Mucosa of stomach (tissue), 1 donor: ENCODE data around the gene SH3BGRL2.

Experiments used
- H3K27me3 ChIP-seq: one replicate; pipeline ENCODE4 v1.7.0; 2013; ENCODE audit warnings: mild to moderate bottlenecking, low read length; ENCODE audit not compliant: control insufficient read depth, insufficient read depth
- H3K36me3 ChIP-seq: one replicate; pipeline ENCODE4 v1.7.0; 2013; ENCODE audit warnings: low read length; ENCODE audit not compliant: control insufficient read depth, insufficient read depth
- H3K4me1 ChIP-seq: one replicate; pipeline ENCODE4 v1.7.0; 2013; ENCODE audit warnings: mild to moderate bottlenecking, low read length; ENCODE audit not compliant: control insufficient read depth, insufficient read depth
- H3K4me3 ChIP-seq: one replicate; pipeline ENCODE4 v1.7.0; 2013; ENCODE audit warnings: low read length
- H3K9ac ChIP-seq: one replicate; pipeline ENCODE4 v1.7.0; 2013; ENCODE audit warnings: mild to moderate bottlenecking, low read length, moderate library complexity
- H3K9me3 ChIP-seq: one replicate; pipeline ENCODE4 v1.7.0; 2013; ENCODE audit warnings: mild to moderate bottlenecking, low read length, moderate library complexity; ENCODE audit not compliant: control insufficient read depth
- donor health status: Pancreatic carcinoma.

The SH3BGRL2 gene

DNA sequence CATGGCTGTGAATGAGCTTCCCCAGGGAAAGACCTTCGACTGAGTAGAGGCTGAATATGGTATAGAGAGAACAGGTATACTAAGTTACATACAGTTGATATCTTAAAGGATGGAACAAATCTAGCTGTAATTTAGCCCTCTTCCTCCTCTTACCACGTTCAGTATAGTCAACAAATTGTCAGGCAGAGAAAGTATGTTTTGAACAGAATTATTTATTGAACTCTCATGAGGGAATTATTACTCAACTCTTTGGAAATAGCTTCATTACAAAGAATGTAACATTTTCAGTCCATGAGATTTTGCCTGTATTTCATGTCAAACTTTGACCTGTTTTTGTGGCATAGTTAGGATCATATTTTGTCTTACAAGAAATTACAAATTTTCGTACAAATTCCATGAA is 63.0 kb downstream of the SH3BGRL2 start:
- no peak overlapping the region for H3K4me3 ChIP-seq
- H3K27me3 ChIP-seq: no peaks in the 10 kb centered on the region
- no peaks in the 10 kb centered on the region for H3K9me3 ChIP-seq
- H3K36me3 ChIP-seq: no peaks in the 10 kb centered on the region
- H3K9ac ChIP-seq: no peak overlapping the region
- no peaks in the 10 kb centered on the region for H3K4me1 ChIP-seq

DNA sequence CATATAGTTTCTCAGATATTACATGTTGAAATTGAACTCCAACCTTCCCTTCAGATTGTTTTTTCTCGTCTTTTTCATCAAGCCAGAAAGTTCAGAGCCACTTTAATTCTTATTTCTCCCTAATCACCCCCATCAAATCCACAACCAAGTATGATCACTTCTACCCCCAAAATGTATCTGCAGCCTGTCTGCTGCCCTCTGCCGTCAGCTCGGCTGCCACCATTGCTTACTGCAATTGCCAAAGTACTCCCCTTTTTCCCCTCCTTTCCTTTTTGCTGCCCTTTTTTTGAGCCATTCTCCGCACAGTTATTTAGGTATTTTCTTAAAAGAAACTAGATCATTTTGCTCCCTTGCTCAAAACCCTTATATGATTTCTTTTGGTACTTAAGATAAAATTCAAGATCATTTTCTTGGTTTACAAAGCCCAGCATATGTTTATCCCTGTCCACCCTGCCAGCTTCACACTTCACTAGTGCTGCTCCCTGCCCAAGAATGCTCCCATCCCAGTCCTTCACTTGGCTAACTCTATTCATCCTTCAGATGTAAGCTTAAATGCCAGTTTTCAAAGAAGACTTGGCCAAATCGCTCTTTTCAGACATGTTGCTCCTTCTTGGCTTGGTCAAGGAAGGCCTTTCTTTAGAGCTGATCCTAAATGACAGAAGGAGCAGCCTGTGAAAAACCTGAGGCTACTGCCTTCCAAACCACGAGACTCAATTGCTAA is 63.7 kb downstream of the SH3BGRL2 start:
- Histone ChIP-seq H3K36me3 (no peaks in the 10 kb centered on the region), H3K9me3 (no peaks in the 10 kb centered on the region), H3K9ac (no peak overlapping the region), H3K4me3 (no peak overlapping the region), H3K27me3 (no peaks in the 10 kb centered on the region), H3K4me1 (no peaks in the 10 kb centered on the region)

DNA sequence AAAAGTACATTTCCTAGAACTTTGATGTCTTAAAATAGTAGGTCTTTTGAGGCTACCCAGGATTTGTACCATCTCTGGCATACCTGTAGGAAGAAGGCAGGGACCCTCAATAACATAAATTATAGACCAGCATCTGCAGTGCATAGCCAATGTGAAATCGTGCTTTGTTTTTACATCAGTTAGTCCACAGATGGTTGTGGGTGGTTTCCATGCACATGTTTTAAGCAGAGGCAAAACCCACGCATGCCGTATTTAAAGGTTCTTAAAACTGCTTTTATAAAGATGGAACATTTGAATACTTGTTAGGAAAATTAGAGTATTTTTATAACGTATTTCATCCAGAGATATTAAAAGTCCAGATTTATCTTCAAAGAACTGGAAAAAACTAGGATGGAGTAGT is 66.3 kb downstream of the SH3BGRL2 start:
- no peak overlapping the region for H3K9ac ChIP-seq
- H3K36me3 ChIP-seq: no peaks in the 10 kb centered on the region
- H3K4me1 ChIP-seq: no peaks in the 10 kb centered on the region
- no peaks in the 10 kb centered on the region for H3K9me3 ChIP-seq
- no peaks in the 10 kb centered on the region for H3K27me3 ChIP-seq
- H3K4me3 ChIP-seq: no peak overlapping the region

DNA sequence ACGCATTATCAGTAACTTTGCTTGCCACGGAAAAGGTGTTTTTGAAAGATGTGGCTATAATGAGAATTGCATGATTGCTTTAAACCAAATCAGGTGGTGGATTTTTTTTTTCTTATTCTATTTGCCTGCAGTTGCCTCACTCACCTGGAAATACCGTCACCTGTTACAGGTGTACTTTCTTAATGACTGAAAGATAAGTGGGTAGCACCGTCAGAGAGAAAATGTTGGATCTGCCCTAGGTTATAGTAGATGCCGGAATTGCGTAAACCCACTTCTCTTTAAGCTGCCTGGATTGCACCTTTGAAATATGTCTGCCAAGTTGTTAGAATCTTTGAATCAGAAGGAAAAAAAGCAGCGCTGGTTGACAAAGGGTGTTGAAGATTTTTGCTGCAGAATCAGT is 68.5 kb downstream of the SH3BGRL2 start:
- Histone ChIP-seq H3K4me1 (no peaks in the 10 kb centered on the region), H3K9me3 (no peaks in the 10 kb centered on the region), H3K36me3 (no peaks in the 10 kb centered on the region), H3K9ac (no peak overlapping the region), H3K27me3 (no peaks in the 10 kb centered on the region), H3K4me3 (no peak overlapping the region)

DNA sequence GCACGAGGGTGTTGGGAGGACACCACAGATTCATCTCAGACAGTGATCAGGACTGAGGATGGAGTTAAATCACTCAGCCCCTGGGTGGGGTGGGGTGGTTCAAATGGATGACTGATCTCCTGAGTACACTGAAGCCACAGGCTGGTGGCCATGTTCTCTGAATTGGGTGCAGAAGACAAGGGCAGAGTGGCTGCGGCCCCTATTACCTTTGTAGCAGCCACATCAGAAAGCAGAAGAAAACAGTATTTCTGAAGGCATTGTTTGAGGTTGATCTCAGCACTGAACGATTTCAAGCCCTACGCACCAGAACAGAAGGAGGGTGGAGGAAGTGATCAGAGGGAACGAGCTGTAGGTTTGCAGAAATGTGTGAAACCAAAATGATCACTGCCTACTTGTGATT is 71.6 kb downstream of the SH3BGRL2 start:
- Histone ChIP-seq H3K36me3 (no peaks in the 10 kb centered on the region), H3K27me3 (no peaks in the 10 kb centered on the region), H3K4me3 (no peak overlapping the region), H3K9me3 (no peaks in the 10 kb centered on the region), H3K9ac (no peak overlapping the region), H3K4me1 (no peaks in the 10 kb centered on the region)

DNA sequence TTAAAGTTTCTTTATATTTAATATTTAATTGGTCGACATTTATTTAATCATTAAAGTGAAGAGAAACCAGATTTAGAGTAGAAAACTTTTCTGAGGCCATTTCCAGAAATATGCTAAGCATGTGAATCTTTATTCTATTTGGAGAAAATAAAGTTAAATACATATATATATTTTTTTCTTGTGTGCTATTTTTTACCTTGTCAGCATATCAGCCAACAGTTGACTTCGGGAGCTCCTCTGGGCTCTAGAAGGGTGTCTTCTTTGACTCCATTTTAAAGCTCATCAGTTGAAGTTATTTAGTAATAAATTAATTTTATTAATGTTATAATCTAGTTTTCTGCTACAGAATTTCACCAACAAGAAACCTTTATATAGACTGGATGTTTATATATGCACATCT is 73.1 kb downstream of the SH3BGRL2 start:
- no peaks in the 10 kb centered on the region for H3K27me3 ChIP-seq
- H3K9ac ChIP-seq: no peak overlapping the region
- no peak overlapping the region for H3K4me3 ChIP-seq

DNA sequence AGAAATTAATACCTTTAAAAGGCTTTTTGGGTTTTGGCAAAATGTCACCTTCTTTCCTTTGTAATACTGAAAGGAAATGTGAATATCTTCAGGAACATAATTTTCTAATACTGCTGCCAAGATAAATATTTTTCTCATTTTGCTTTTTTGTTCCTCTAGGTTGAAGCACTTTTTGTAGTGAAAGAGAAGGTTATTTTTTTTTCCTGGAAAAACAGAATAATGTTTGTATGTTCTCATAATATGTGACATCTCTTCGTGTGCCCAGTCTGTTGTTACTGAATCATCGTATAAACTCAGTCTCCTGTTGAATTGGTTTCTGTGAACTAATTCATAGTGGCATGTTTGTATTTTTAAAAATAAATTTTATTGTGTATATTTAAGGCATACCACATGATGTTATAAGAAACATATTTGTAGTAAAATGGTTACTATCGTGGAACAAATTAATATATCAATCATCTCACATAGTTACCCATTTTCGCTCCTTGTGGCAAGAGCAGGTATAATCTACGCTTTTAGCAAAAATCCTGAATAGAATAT is 74.4 kb downstream of the SH3BGRL2 start:
- Histone ChIP-seq H3K27me3 (no peaks in the 10 kb centered on the region), H3K9ac (no peak overlapping the region), H3K4me1 (no peaks in the 10 kb centered on the region), H3K9me3 (no peaks in the 10 kb centered on the region), H3K4me3 (no peak overlapping the region), H3K36me3 (no peaks in the 10 kb centered on the region)

More for the DNA sequence above, 73.1 kb downstream of the SH3BGRL2 start:
- Histone ChIP-seq H3K4me1 (no peaks in the 10 kb centered on the region), H3K9me3 (no peaks in the 10 kb centered on the region), H3K36me3 (no peaks in the 10 kb centered on the region)

DNA sequence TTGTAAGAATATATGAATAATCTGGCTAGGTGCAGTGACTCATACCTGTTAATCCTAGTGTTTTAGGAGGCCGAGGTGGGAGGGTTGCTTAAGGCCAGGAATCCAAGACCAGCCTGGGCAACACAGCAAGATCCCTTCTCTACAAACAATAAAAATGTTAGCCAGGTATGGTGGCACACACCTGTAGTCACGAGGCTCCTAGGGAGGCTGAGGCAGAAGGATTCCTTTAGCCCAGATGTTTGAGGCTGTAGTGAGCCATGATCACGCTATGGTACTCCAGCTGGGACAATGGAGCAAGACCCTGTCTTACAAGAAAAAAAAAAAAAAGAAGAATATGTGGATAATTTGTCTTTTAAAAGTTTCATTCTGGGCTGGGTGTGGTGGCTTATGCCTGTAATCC is 75.4 kb downstream of the SH3BGRL2 start:
- H3K4me1 ChIP-seq: no peaks in the 10 kb centered on the region
- H3K9ac ChIP-seq: no peak overlapping the region
- no peaks in the 10 kb centered on the region for H3K9me3 ChIP-seq
- H3K36me3 ChIP-seq: no peaks in the 10 kb centered on the region
- H3K4me3 ChIP-seq: no peak overlapping the region
- no peaks in the 10 kb centered on the region for H3K27me3 ChIP-seq

DNA sequence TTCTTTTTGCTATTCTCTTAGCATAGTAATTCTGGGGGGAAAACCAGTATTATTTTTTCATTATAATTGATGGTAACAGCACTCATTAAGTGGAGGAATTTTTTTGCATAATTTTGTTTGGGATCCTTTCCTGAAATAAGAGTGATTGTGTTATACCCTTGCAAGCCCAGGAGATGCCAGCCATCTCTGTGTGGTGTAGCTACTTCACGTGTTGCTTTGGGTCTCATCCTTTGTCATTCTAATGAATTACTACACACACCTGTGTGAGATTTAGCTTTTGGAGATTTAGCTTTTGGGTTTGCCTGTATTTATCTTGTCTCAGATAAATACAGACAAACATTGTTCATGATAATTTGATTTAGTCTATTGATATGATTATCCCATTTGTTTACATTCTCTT is 76.5 kb downstream of the SH3BGRL2 start:
- no peaks in the 10 kb centered on the region for H3K4me1 ChIP-seq
- no peak overlapping the region for H3K4me3 ChIP-seq
- no peaks in the 10 kb centered on the region for H3K9me3 ChIP-seq
- H3K27me3 ChIP-seq: no peaks in the 10 kb centered on the region
- H3K9ac ChIP-seq: no peak overlapping the region
- H3K36me3 ChIP-seq: no peaks in the 10 kb centered on the region

DNA sequence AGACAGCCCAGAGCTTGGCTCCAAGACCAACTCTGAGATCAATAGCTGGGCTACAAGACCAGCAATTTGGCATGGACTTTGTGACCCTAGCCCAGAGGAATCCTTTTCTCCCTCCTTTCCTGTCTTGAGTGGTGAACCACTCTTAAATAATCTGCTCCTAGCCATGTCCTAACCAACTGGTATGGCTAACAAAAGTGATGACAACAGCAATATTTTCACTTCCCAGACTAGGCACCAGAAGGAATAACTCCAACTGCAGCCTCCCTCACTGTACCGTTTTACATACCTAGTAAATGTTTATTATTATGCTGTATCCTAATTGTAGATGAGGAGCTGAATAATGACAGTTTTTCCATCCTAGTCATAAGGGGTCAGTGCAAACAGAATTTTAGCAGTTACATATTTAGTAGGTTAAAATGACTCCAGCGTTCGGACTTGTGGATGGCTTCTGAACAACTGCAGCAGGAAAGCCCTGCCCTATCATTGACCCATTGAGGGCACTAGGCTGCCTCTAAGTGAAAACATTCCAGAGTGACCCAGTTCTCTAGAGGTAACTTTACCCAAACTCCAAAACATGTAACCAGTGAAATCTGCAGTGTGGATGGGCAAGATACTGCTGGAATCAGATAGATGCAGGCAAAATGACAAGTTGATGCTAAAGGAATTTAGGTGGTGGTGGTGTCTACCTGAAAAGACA is 77.1 kb downstream of the SH3BGRL2 start:
- Histone ChIP-seq H3K27me3 (no peaks in the 10 kb centered on the region), H3K9ac (no peak overlapping the region), H3K4me1 (no peaks in the 10 kb centered on the region), H3K9me3 (no peaks in the 10 kb centered on the region), H3K36me3 (no peaks in the 10 kb centered on the region), H3K4me3 (no peak overlapping the region)

DNA sequence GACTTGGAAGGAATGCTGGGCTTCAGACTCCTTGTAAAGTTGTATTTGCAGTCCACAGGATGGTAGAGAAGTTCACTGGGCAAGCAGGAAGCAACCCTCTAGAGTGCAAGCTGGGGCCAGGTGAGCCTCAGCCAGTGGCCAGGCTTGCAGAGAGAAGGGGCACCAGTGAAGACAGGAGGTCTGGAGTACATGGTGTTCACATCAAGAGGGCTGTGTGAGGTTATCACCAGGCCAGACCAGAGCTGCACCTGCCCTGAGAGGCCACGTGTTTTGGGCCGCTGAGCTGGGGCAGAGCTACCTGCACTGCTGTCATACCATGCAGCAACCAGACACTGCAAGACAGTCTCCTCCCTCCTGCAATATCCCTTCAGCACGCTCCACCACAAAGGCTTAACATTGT is 79.0 kb downstream of the SH3BGRL2 start:
- Histone ChIP-seq H3K36me3 (no peaks in the 10 kb centered on the region), H3K27me3 (no peaks in the 10 kb centered on the region), H3K9me3 (no peaks in the 10 kb centered on the region), H3K4me3 (no peak overlapping the region), H3K4me1 (no peaks in the 10 kb centered on the region), H3K9ac (no peak overlapping the region)

DNA sequence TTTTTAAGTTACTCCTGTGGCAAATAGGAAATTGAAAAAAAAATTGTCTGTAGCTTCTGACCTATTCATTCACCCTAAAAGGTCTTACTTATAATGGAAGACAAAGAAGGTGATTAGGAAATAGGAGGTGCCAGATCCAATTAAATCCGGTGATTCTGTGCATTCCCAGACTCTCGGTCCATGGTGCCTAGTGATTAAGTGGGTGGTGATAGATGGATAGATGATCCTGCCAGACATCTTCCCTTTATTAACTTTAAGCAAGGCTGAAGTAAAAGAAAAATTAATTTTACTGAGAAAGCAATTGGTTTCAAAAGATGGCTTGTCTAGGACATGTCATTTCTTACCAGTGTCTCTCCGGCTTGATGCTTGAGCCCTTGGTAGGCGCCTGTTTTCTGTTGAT is 80.0 kb downstream of the SH3BGRL2 start:
- H3K36me3 ChIP-seq: no peaks in the 10 kb centered on the region
- H3K4me1 ChIP-seq: no peaks in the 10 kb centered on the region
- H3K9me3 ChIP-seq: no peaks in the 10 kb centered on the region
- H3K4me3 ChIP-seq: no peak overlapping the region
- no peaks in the 10 kb centered on the region for H3K27me3 ChIP-seq
- no peak overlapping the region for H3K9ac ChIP-seq
